ENCODE results near the gene SREK1IP1.
A peak's percentile ranks its signal among the peaks of the same experiment; 100 is the strongest.

SREK1IP1 gene

GRCh38 chr5:64767959-64768357, 533 bp downstream of the SREK1IP1 start:
- peak; percentile 40 for DNase-seq (ENCODE audit: low read depth)
- no peak for TF ChIP-seq CTCF (conservative IDR thresholded peaks at IDR 0.05; ENCODE audit: control insufficient read depth, insufficient read depth, low read depth, low read length)
- peak overlapping the region; percentile 69 for H3K4me3 ChIP-seq (ENCODE audit: control insufficient read depth, low read depth, low read length)

GRCh38 chr5:64766941-64767340, 1.6 kb downstream of the SREK1IP1 start:
- peak overlapping the region; percentile 69 for H3K4me3 ChIP-seq (ENCODE audit: control insufficient read depth, low read depth, low read length)
- DNase-seq (ENCODE audit: low read depth) = no peak
- no peak for TF ChIP-seq CTCF (conservative IDR thresholded peaks at IDR 0.05; ENCODE audit: control insufficient read depth, insufficient read depth, low read depth, low read length)

GRCh38 chr5:64765804-64766504, 2.5 kb downstream of the SREK1IP1 start:
- DNase-seq (ENCODE audit: low read depth) = peak; percentile 40
- H3K4me3 ChIP-seq (ENCODE audit: control insufficient read depth, low read depth, low read length) = no peak overlapping the region

GRCh38 chr5:64763948-64764503, 4.5 kb downstream of the SREK1IP1 start:
- DNase-seq (ENCODE audit: low read depth) = no peak
- TF ChIP-seq CTCF (conservative IDR thresholded peaks at IDR 0.05; ENCODE audit: control insufficient read depth, insufficient read depth, low read depth, low read length) = no peak

More at GRCh38 chr5:64765804-64766504, 2.5 kb downstream of the SREK1IP1 start:
- no peak for TF ChIP-seq CTCF (conservative IDR thresholded peaks at IDR 0.05; ENCODE audit: control insufficient read depth, insufficient read depth, low read depth, low read length)

GRCh38 chr5:64759960-64760660, 8.4 kb downstream of the SREK1IP1 start:
- H3K4me3 ChIP-seq (ENCODE audit: control insufficient read depth, low read depth, low read length) = no peak overlapping the region
- no peak for DNase-seq (ENCODE audit: low read depth)
- no peak for TF ChIP-seq CTCF (conservative IDR thresholded peaks at IDR 0.05; ENCODE audit: control insufficient read depth, insufficient read depth, low read depth, low read length)

More at GRCh38 chr5:64763948-64764503, 4.5 kb downstream of the SREK1IP1 start:
- H3K4me3 ChIP-seq (ENCODE audit: control insufficient read depth, low read depth, low read length) = no peak overlapping the region

- H3K4me3 ChIP-seq (ENCODE audit: control insufficient read depth, low read depth, low read length) = no peak overlapping the region
- DNase-seq (ENCODE audit: low read depth) = no peak
- TF ChIP-seq CTCF (conservative IDR thresholded peaks at IDR 0.05; ENCODE audit: control insufficient read depth, insufficient read depth, low read depth, low read length) = no peak
These were observed 9.6 kb downstream of the SREK1IP1 start for GRCh38 chr5:64758901-64759300.
